ENCODE results near the gene UBE2C.
"Not testable (repeated sequence)": the region's sequence is repeated elsewhere in the genome, so short reads cannot be mapped to it uniquely, and the experiment has no call there.

UBE2C gene

DNA sequence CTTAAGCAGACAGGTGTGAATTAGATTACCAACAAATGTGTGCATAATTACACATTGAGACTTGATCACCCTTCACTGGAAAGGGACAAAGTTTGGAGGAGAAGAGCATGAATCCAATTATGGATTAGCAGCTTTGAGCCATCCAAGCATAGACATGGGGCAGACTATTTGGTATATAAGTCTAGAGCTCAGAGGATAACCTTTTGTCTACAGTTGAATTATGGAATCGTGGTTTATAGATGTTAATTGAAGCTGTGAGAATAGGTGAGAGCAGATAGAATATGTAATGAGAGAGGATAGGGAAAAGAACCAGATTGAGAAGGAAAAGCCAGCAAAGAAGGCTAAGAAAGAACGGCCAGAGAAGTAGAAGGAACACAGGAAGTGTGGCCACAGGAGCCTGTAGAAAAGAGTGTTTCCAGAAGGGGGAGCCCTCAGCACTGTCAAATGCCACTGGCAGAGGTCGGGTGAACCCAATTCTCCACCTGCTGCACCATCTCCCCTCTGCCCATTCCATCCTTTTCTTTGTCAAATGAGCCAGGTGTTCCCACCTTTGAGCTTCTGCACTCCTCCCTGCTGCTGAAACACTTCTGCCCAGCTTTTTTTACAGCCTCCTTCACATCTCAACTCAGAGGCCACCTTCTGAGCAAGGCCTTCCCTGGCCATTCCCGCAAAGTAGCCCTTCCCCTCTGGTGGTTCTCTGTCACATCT lies 13.4 kb upstream of the UBE2C start:
- DNase-seq: peak; percentile 54

- DNase-seq: no peak
These were observed 10.6 kb upstream of the UBE2C start for GRCh38 chr20:45801851-45802250.

- DNase-seq: no peak
These were observed 2.1 kb upstream of the UBE2C start for GRCh38 chr20:45810191-45810970.

DNA sequence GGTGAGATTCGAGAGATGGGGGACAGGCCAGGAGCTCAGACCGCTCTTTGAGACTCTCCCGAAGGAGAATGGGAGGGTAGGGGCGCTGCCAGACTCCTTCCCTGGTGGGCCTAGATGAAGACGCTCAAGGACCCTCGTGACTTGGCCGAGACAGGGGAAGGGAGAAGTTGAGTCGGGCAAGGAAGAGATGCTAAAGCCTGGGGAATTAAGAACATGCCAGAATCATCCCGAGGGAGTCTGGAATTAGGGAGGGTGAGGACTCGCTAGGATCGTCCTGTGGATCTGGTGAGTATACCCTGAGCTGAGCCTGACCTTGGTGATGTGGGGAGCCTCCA lies 529 bp downstream of the UBE2C start:
- no peak for DNase-seq

DNA sequence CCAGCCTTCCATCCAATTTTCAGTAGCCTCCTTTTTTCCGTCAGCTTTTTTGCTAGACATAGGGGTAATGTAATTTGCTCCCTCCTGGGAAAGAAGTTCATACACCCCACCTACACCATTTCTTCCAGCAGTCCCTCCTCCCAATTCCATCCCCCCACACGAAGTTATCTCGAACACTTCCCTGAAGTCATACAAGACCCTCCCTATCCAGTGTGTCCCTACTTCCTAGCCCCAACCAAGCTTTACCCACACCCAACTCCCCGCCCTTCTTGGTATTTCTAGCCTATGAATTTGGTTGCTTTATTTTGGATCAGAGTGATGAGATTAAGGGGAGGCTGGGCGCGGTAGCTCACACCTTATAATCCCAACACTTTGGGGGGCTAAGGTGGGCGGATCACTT lies 1.0 kb downstream of the UBE2C start:
- DNase-seq: no peak

DNA sequence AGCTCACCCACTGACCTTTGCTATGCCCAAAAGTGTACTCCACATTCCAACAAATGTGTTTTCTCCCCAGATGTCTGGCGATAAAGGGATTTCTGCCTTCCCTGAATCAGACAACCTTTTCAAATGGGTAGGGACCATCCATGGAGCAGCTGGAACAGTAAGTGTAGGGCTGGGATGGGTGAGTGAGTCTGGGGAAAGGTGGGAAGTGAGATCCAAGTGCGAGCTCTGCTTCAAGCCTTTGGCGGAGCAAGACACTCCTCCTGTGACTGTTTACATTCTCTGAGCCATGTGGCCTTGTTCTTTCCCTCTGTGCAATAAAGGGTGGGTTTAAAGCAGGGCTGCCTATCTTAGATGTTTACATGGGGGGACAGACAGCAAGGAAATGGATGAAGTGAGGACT lies 1.9 kb downstream of the UBE2C start:
- no peak for DNase-seq

GRCh38 chr20:45816951-45817350 lies 4.5 kb downstream of the UBE2C start:
- no peak for DNase-seq

- no peak for DNase-seq
These were observed 5.1 kb downstream of the UBE2C start for GRCh38 chr20:45817376-45818194.

DNA sequence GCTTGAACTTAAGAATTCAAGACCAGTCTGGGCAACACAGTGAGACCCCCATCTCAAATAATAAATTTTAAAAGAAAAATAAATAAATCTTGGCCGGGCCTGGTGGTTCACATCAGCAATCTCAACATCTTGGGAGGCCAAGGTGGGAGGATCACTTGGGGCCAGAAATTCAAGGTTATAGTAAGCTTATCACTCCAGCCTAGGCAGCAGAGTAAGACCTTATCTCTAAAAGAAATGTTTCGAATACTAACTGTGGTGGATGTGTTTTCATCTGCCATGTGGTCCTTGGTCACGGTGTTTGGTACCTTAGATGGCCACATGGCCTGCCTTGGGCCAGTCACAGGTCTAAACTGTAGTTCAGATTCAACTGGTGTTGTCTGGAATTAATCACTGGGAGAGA lies 5.8 kb downstream of the UBE2C start:
- no peak for DNase-seq

DNA sequence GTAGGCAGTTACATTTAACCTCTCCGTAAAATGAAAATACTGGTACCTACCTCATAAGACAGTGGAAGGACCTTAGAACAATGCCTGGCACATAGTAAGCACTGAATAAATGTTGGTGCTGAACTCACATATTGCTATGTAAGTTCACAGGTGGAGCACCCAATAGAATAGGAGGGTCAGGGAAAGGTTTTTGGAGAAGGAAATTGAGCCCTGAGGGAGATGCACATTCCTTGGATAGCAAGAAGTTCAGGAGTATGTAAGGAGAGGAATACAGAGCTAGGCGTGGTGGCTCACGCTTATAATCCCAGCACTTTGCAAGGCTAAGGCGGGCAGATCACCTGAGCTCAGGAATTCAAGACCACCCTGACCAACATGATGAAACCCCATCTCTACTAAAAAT lies 7.0 kb downstream of the UBE2C start:
- no peak for DNase-seq

GRCh38 chr20:45821947-45822346 lies 9.5 kb downstream of the UBE2C start:
- DNase-seq: no peak

DNA sequence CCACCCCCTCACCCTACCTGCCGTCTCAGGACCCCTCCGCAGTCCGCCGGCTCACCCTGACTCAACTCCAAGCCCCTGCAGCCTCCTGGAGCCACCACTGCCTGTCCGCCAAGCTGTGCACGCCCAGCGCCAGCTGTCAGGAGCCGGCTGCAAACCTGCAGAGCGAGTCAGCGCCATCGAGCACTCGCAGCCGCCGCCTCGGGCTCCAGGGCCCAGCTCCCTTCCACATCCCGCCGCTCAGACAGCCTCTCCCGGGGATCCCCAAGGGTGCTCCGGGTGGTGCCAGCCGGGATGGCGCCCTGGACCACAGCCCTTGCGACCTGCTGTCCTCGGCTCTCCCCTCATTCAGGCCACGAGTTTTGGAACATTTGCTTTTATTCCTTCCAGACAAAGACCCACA lies 10.4 kb downstream of the UBE2C start:
- DNase-seq: no peak

DNA sequence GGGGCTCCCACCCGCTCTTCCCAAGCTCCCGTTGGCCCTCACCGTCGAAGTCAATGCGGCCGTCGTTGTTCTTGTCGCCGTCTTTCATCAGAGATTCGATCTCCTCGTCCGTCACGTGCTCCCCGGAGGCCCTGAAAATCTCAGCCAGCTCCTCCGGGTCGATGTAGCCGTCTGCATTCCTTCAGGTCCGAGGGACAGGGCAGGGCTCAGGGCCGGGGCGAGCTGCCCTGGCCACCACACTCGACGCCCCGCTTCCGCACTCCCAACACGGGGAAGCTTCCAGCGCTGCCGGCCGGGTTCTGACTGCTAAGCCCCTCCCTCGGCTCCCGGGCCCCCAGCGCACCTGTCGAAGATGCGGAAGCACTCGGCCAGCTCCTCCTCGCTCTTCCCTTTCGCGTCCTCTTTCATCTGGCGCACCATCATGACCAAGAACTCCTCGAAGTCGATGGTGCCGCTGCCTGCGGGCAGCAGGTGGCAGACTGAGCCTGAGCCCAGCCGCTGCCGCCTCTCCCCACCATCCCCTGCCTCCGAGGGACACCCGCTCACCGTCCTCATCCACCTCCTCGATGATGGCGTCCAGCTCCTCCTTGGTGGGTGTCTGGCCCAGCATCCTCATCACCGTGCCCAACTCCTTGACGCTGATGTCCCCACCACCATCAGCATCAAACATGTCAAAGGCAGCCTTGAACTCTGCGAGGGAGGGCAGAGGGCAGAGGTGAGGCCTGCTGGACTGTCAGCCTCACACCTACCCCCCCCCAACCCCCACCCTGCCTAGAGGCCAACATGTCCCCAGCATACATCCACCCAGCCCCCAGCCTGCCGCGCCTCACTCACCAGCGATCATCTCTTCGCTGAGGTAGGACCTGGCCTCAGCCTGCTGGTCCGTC lies 11.7 kb downstream of the UBE2C start:
- DNase-seq: no peak

GRCh38 chr20:45826381-45827019 lies 14.1 kb downstream of the UBE2C start:
- no peak for DNase-seq

DNA sequence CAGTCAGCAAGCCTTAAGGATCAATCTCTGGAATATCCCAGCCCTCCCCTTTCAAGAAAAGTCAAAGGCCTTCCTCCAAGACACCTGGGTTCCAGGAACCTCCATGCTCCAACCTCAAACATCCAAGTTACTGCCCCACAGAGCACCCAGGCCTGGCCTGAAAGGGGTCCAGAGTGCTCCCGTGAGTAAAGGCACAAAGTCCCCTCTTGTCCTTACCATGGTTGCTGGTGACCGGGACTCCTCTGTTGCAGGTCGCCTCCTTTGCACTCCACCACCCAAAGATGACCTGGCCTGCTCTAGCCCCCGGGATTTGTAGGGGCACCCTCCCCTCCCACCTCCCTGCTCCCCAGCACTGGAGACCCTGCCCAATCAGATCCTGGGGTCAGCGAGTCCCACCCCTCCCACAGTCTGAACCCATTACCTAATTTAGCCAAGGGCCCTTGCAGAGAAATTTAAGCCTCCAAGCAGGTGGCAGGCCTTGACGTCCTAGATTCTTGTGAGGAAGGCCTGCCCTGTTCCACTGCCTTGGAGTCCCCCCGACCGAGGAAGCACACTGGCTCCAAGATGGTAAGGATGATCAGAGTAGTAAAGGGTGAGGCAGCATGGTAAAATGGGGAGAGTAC lies 14.7 kb downstream of the UBE2C start, which contains the start of gene TNNC2:
TSS of gene TNNC2 (minus strand) at position 283 of the 623 bp plus-strand sequence. CDS start at position 219, 64 bp downstream.
- DNase-seq: no peak

DNA sequence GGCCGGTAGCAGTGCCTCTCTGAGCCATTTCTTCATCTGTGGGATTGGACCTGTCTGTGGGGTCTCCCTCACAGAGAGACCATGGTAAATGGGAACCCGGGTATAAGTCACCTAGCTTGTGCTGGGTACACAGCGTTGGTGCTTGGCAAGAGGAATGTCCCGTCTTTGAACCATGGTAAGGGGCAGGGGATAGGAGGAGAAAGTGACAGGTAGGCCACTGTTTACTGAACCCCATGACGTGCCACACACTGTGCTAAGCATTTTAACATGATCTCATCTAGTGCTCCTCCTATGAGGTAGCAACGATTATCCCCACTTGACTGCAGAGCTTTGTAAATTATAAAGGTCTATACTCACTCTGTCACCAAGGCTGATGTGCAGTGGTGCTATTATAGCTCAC lies 15.3 kb downstream of the UBE2C start:
- no peak for DNase-seq

DNA sequence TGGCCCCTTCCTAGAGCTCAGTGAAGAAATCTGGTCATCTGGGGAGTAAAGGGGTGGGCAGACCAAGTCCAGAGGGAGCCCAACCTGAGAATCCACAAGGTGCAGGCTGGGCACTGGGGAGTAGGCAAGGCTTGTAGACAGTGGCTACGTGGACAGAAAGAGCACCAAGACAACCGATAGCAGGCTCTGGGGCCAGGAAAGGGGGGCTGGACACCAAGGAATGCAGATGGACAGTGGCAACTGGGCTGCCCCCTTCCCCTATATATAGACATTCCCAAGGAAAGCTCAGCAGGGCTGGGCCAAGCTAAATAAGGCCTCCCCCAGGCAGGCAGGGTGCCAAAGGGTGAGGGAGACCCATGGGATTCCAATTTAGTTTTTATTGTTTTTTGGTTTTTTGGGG lies 16.1 kb downstream of the UBE2C start:
- no peak for DNase-seq

DNA sequence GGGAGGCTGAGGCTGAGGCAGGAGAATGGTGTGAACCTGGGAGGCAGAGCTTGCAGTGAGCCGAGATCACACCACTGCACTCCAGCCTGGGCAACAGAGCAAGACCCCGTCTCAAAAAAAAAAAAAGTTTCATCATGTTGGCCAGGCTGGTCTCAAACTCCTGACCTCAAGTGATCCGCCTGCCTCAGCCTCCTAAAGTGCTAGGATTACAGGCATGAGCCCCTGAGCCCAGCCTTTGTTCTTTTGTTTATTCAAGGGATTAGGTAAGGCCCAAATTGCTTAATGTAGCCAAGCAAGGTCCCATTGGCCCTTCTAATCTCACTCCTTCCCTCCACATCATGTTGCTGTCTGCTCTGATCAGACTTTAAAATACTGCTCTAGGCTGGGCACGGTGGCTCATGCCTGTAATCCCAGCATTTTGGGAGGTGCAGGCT lies 17.2 kb downstream of the UBE2C start:
- DNase-seq: not testable (repeated sequence)

- no peak for DNase-seq
These were observed 20.2 kb downstream of the UBE2C start for GRCh38 chr20:45832619-45833018.

DNA sequence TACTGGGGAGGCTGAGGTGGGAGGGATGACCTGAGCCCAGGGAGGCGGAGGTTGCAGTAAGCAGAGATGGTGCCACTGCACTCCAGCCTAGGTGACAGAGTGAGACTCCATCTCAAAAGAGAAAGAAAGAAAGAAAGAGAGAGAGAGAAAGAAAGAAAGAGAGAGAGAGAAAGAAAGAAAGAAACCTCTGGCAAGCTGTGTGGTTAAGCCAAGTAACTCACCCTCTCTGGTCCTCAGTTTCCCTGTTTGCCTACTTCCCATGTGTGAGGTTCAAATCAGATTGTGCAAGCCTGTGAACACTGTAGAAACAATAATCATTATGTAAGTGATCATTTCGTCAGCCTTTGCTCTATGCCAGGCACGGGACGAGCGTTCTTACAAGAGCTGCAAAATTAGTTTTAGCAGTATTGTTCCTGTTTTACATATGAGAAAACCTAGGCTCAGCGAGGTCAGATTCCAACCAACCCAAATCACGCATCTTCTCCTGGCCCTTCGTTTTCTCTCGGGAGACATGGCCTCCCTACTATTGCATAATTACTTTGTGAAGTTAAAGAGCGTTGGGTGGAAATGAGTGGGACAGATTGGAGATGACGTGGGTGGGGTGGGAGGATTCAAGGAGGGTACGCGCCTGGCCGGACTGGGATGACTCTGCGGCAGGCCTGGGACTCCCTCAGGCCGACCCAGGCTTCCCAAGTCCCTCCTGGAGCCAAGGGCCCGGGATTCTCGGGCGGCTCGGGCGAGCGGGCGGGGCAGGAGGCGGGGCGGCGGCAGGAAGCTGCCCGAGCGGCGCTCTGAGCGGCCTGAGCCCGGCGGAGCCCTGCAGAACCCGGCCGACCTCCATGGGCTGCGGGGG lies 20.8 kb downstream of the UBE2C start, which contains the start of gene SNX21:
TSS of gene SNX21 (plus strand) at position 770 of the 853 bp plus-strand sequence. CDS start 121 bp downstream, outside the sequence.
- DNase-seq: peak; percentile 32

All from NCI-H774 (cell line).